ENCODE data around the gene TMEM178A. TPM values are rescaled to one million over a fixed set of nuclear protein-coding genes. Genes with fewer than 3 reads are reported as not detected.
A peak's percentile ranks its signal among the peaks of the same experiment; 100 is the strongest.
"Not testable (repeated sequence)": the region's sequence is repeated elsewhere in the genome, so short reads cannot be mapped to it uniquely, and the experiment has no call there.

Gene TMEM178A
- 10 to 100 TPM in 10 of 12 donors, 1 to 10 TPM in 1, not detected in 1; 9.4 to 24.9 (median 15.3) TPM for polyA plus RNA-seq (ENCODE audit: insufficient read length in 12 of 12)
- long read RNA-seq, donor 1, partial matches to known transcripts = 0 of 1 reads
- long read RNA-seq, donor 1, other reads (novel, unspliced or antisense) = 0 of 1 reads
- long read RNA-seq, donor 2, partial matches to known transcripts = 0 of 3 reads
- long read RNA-seq, donor 2, other reads (novel, unspliced or antisense) = 0 of 3 reads
- long read RNA-seq, donor 3, partial matches to known transcripts = 0 of 2 reads
- long read RNA-seq, donor 3, other reads (novel, unspliced or antisense) = 0 of 2 reads
- long read RNA-seq, donor 4, partial matches to known transcripts = 0 of 1 reads
- long read RNA-seq, donor 4, other reads (novel, unspliced or antisense) = 0 of 1 reads
- long read RNA-seq, donor 5, partial matches to known transcripts = 0 of 4 reads
- long read RNA-seq, donor 5, other reads (novel, unspliced or antisense) = 0 of 4 reads
- long read RNA-seq, donor 6, partial matches to known transcripts = 0 of 1 reads
- long read RNA-seq, donor 6, other reads (novel, unspliced or antisense) = 0 of 1 reads
- long read RNA-seq, donor 7, partial matches to known transcripts = 0 of 2 reads
- long read RNA-seq, donor 7, other reads (novel, unspliced or antisense) = 0 of 2 reads
- long read RNA-seq, donor 8, partial matches to known transcripts = 0 of 3 reads
- long read RNA-seq, donor 8, other reads (novel, unspliced or antisense) = 0 of 3 reads
- long read RNA-seq, donor 9 = 0 reads
- long read RNA-seq, donor 10, partial matches to known transcripts = 0 of 1 reads
- long read RNA-seq, donor 10, other reads (novel, unspliced or antisense) = 0 of 1 reads
- long read RNA-seq, donor 11, partial matches to known transcripts = 0 of 2 reads
- long read RNA-seq, donor 11, other reads (novel, unspliced or antisense) = 0 of 2 reads

GRCh38 chr2:39665811-39666490, at the start of gene TMEM178A:
Gene TMEM178A, plus strand, starts transcription at chr2:39665917. Its CDS starts 58 bp downstream, at chr2:39665975.
- DNase-seq = no peak

- DNase-seq = no peak
Measured at GRCh38 chr2:39618236-39618635, 47.5 kb upstream of the TMEM178A start.

DNA sequence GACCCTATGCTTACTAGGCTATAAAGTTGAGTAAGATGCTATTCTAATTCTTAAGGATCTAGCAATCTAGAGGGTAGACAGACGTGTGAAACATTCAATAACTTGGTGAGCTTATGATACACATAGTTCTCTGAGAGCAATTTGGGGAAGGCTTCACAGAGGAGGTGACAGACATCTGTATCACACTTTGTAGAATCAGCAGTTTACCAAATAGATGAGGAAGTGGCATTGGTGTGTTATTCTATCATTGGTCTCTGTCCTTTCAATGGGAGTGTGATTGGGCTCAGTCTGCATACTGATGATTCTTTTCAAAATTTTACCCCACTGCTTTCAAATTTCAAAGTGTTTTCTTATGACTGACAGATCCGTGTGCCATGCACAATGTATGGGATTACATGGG, 47.0 kb upstream of the TMEM178A start:
- no peak for DNase-seq

GRCh38 chr2:39620067-39620466, 45.6 kb upstream of the TMEM178A start:
- no peak for DNase-seq

GRCh38 chr2:39621596-39621995, 44.1 kb upstream of the TMEM178A start:
- no peak for DNase-seq

DNA sequence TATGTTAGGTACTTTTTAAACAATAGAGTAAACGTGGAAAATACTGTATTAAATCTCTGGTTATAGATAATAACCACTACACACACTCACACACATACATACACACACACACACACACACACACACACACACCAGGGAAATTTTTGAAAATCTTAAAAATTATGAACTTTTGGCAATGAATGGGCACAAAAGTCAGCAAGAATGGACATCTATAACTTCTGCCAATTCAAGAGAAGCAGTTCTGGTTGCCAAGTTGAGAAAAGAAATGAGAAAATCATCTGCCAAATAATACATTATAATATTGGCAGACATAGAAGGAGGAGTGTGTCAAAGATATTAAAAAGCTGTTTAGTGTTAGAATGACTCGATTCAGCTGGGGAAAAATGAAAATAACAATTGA, 42.9 kb upstream of the TMEM178A start:
- DNase-seq = peak; percentile 55

GRCh38 chr2:39623917-39624316, 41.8 kb upstream of the TMEM178A start:
- peak; percentile 65 for DNase-seq

DNA sequence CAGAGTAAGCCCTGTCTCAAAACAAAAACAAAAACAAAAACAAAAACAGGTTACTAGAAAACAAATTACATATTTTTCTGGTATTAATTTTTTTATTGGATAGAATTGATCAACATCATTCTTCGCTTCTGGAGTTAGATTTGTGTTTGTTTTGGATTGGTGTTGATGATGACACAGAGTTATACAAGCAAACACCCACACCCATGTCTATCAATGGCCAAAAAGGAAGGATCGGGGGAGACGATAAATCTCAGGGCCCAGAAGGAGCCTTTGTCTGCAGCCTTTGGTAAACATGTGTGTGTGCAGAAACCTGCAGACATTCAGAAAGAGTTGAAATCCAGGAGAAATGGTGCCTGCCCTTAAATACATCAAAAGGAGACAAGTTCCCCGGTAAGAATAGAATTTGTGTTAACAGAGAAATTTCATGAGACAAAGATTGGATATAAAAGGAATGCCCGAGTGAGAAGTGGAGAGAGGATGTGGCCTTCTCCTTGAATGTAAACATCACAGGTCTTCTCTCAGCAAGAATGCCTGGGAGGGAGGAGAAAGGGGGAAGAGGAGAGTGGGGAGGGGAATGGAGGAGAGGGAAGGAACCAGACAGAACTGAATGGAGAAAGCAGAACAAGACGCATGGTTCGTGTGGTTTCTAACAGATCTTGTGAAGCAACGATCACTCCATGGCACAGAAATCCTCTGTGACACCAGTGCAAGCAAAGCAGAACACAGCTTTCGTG, 40.4 kb upstream of the TMEM178A start:
- no peak for DNase-seq

DNA sequence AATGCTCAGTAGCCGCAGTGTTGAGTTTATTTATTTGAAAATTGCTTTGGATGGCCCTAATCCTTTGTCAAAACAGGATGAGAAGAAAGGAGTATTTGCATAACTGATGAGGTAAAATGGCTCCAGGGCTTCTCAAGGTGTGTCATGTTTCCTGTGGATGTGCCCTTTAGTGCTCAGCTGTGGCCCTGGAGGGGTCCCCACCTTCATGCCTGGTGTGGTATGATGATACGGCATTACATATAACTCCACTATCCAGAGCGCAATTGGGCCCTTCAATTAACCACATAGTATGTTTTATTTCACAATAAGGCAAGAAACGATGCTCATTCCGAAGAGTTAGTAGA, 39.8 kb upstream of the TMEM178A start:
- no peak for DNase-seq

- DNase-seq = not testable (repeated sequence)
Measured at GRCh38 chr2:39628346-39628745, 37.4 kb upstream of the TMEM178A start.

DNA sequence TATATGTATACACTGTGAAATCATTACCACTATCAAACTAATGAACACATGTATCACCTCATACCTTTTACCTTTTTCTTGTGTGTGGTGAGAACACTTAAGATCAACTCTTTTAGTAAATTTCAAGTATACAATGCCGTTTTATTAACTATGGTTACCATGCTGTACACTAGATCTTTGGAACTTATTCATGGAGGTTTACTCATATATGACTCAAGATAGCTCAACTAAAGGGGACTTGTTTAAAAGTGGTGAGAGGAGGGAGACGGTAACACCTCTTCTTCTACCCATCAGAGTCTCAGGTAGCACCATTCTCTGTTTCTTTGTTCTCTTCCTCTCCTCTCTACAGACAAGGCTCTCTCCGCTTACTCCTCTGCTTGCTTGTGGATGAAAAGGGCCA, 36.1 kb upstream of the TMEM178A start:
- no peak for DNase-seq

DNA sequence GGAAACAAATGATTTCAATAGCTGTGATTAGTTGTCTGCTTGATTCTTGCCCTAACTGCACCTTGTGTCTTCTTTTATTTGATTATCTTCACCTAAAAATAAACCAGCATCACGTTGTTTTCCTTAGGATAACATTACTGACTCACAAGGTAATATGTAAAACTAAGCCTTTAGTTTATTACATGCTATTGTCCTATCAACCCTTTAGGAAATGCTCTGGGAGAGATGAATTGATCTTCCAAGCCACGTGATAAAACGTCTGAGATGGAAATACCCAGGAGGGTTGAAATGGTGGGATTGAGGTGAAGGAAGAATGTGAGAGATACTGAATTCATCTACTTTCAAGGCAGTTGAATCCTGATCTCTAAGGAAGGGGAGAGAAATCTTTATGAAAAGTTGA, 34.5 kb upstream of the TMEM178A start:
- DNase-seq = no peak

GRCh38 chr2:39631718-39632117, 34.0 kb upstream of the TMEM178A start:
- DNase-seq = no peak

- no peak for DNase-seq
Measured at GRCh38 chr2:39632876-39633275, 32.8 kb upstream of the TMEM178A start.

DNA sequence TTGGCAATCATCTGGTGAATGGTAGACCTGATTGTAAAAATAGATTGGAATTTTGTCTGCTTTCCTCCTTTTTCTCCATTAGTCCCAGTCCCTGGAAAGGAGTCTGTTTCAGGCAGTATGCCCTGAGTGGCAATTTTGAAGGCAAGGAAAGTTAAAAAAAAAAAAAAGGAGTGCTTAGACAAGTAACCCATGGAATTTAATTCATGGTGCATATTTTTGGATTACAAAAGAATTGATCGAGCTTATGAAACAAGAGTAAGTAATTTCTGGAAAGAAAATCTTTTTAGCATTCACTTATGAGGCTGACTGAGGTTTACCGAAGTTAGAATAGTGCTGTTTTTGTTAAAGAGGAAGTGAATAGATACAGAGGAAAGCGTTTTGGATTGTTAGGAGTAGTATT, 29.4 kb upstream of the TMEM178A start:
- DNase-seq = no peak

GRCh38 chr2:39638581-39638980, 27.1 kb upstream of the TMEM178A start:
- DNase-seq = peak; percentile 43

GRCh38 chr2:39640107-39640506, 25.6 kb upstream of the TMEM178A start:
- DNase-seq = no peak

DNA sequence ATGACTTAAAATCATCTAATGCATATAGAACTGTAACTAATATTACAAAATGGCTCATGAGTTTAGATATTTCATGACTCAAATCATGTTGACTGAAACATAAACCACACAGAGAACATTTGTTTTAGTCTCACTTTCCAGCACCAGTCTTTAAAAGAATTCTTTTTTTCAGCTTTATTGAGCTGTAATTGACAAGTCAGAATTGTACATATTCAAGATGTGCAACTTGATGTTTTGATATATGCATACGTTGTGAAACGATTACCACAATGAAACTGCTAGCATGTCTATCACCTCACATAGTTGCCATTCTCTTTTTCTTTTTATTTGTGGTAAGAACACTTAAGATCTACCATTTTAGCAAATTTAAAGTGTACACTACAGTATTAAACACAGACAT, 25.0 kb upstream of the TMEM178A start:
- DNase-seq = no peak

GRCh38 chr2:39641635-39642034, 24.1 kb upstream of the TMEM178A start:
- DNase-seq = no peak

DNA sequence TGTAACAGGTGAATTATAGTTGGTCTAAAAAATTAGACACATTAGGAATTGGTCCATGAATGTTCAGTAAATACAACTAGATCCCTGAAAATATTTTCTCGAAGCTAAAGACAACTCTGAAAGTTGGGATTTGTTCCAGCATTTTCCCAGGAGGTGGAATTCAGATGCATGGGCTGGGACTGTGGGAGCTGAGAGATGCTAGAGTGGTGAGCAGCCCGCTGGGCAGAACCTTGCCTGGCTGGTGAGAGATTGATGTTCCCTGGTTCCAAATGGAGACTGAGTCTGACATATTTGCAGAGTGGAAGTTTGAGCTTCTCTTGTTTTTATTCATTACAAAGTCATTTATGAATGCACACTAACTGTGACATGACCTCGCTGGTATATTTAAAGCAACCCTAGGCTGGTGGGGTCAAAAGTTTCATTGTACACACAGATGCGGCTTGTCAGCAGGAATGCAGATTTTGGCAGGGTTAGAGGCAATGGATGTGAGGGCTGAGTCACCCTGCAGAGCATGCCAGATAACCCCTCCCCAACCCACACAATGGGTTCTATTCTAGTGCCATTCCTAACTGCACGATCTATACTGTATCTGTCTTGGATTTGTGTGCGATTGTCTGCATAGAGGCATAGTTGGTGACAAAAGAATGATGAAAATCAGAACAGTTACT, 23.5 kb upstream of the TMEM178A start:
- no peak for DNase-seq

GRCh38 chr2:39645826-39646225, 19.9 kb upstream of the TMEM178A start:
- no peak for DNase-seq
